Smooth muscle cell (in vitro differentiated cells): ENCODE results near the gene MCM3. TPM values are rescaled to one million over a fixed set of nuclear protein-coding genes. Genes with fewer than 3 reads are reported as not detected.

Experiments
- DNase-seq: peaks from one replicate; lab custom pipeline; 2025; ENCODE audit not compliant: unreplicated experiment; lab: John Stamatoyannopoulos, UW
- H2AFZ ChIP-seq: fragments of 200-600 bp; sonication (generic); 2 replicates; pipeline ENCODE4 v1.6.0; 2016; ENCODE audit warnings: antibody characterized with exemption, low read depth, mild to moderate bottlenecking
- H3F3A ChIP-seq: fragments of 200-600 bp; sonication (generic); 2 replicates; pipeline ENCODE4 v1.6.0; 2017; ENCODE audit warnings: antibody characterized with exemption, low read depth
- H3K27ac ChIP-seq: fragments of 200-600 bp; sonication (generic); 2 replicates; pipeline ENCODE4 v1.5.1; 2016; ENCODE audit warnings: low read depth, mild to moderate bottlenecking
- H3K27me3 ChIP-seq: fragments of 200-600 bp; sonication (generic); 2 replicates; pipeline ENCODE4 v1.6.1; 2016; ENCODE audit warnings: low read depth, mild to moderate bottlenecking
- H3K36me3 ChIP-seq: fragments of 200-600 bp; sonication (generic); 2 replicates; pipeline ENCODE4 v1.5.1; 2016; ENCODE audit warnings: low read depth
- H3K4me1 ChIP-seq: fragments of 200-600 bp; sonication (generic); 2 replicates; pipeline ENCODE4 v1.5.1; 2016; ENCODE audit warnings: low read depth
- H3K4me2 ChIP-seq: fragments of 200-600 bp; sonication (generic); 2 replicates; pipeline ENCODE4 v1.6.0; 2016; ENCODE audit warnings: mild to moderate bottlenecking
- H3K4me3 ChIP-seq: fragments of 200-600 bp; sonication (generic); 2 replicates; pipeline ENCODE4 v1.5.1; 2016; ENCODE audit warnings: mild to moderate bottlenecking
- H3K79me2 ChIP-seq: fragments of 200-600 bp; sonication (generic); 2 replicates; pipeline ENCODE4 v1.6.0; 2016; ENCODE audit warnings: low read depth, mild to moderate bottlenecking
- H3K9ac ChIP-seq: fragments of 200-600 bp; sonication (generic); 2 replicates; pipeline ENCODE4 v1.6.0; 2016; ENCODE audit warnings: low read depth
- H3K9me3 ChIP-seq: fragments of 200-600 bp; sonication (generic); replicated peaks from 2 replicates; pipeline ENCODE4 v1.5.1; 2016; ENCODE audit warnings: low read depth
- H4K20me1 ChIP-seq: fragments of 200-600 bp; sonication (generic); 2 replicates; pipeline ENCODE4 v1.6.0; 2016; ENCODE audit warnings: low read depth
- WGBS: methylation state at CpG from one replicate; pipeline ENCODE4 v1.1.7; 2016; ENCODE audit warnings: low lambda C conversion rate; 5-methylcytosine and 5-hydroxymethylcytosine counted together
- polyA plus RNA-seq: library from polyadenylated mRNA; unstranded; fragments of >200 nt; fragmentation: Nextera tagmentation; extraction: Ambion mirVana; gene quantifications from 2 replicates; pipeline ENCODE4 v1.2.1, GENCODE V29; 2016
- total RNA-seq: library from RNA; depleted of rRNA; stranded (reverse); fragments of >200 nt; gene quantifications from 2 replicates; pipeline ENCODE4 v1.2.3, GENCODE V29; 2014
- TF ChIP-seq, protein P1 (sequence below): fragments of 200-600 bp; sonication (generic); IDR thresholded peaks from 2 replicates; pipeline ENCODE4 v1.5.1; 2017; ENCODE audit warnings: borderline replicate concordance, mild to moderate bottlenecking, antibody characterized with exemption; ENCODE audit not compliant: insufficient read depth, poor library complexity, severe bottlenecking

MCM3 gene
- total and polyA plus RNA-seq, 2 experiments from 2014 or later: 32.2 to 33.9 TPM

DNA sequence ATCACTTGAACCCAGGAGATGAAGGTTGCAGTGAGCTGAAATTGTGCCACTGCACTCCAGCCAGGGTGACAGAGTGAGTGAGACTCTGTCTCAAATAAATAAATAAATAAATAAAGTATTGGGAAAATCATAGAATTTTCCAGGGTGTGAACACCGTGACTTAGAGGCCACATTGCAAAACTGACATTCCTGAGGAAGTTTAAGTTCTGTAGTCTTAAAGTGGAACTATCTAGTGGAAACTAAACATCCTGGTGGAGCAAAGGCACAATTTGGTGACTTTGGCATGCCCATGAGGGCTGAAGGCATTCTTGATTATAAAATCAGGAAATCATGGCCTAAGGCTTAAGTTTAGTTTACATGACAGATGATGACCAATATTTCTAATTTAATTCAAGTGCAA lies 32.7 kb upstream of the MCM3 start:
- Histone ChIP-seq H3K79me2 (no peaks in the 10 kb centered on the region), H3K4me2 (no peak overlapping the region), H2AFZ (no peak overlapping the region), H3K36me3 (no peaks in the 10 kb centered on the region), H3K4me3 (no peak overlapping the region), H3K9ac (no peak overlapping the region), H3K27ac (no peak overlapping the region), H3K4me1 (peaks cover 4% of the 10 kb centered on the region), H3F3A (peaks cover 8% of the 10 kb centered on the region), H3K27me3 (no peaks in the 10 kb centered on the region), H3K9me3 (no peaks in the 10 kb centered on the region), H4K20me1 (no peaks in the 10 kb centered on the region)
- DNase-seq: no peak
- TF ChIP-seq, protein P1, sequence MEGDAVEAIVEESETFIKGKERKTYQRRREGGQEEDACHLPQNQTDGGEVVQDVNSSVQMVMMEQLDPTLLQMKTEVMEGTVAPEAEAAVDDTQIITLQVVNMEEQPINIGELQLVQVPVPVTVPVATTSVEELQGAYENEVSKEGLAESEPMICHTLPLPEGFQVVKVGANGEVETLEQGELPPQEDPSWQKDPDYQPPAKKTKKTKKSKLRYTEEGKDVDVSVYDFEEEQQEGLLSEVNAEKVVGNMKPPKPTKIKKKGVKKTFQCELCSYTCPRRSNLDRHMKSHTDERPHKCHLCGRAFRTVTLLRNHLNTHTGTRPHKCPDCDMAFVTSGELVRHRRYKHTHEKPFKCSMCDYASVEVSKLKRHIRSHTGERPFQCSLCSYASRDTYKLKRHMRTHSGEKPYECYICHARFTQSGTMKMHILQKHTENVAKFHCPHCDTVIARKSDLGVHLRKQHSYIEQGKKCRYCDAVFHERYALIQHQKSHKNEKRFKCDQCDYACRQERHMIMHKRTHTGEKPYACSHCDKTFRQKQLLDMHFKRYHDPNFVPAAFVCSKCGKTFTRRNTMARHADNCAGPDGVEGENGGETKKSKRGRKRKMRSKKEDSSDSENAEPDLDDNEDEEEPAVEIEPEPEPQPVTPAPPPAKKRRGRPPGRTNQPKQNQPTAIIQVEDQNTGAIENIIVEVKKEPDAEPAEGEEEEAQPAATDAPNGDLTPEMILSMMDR: no peak
- 54% methylated on average over 1 of the region's 1 CpG for WGBS

DNA sequence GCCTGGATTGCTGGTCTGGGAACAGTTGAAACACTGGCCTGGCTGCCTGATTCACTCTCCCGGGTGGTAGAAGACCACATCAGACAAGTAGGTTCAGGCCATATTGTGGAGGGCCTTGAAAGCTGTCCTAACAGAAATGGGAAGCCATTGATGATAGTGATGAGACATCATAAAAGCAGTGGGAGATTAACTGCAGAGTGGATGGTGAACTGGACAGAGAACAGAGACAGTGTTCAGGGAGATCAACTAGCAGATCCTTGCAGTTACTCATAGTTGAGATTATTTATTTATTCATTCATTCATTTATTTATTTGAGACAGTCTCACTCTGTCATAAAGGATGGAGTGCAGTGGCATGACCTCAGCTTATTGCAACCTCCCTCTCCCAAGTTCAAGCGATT lies 30.2 kb upstream of the MCM3 start:
- H3K4me2 ChIP-seq: no peak overlapping the region
- H4K20me1 ChIP-seq: no peaks in the 10 kb centered on the region
- H3F3A ChIP-seq: peaks cover 8% of the 10 kb centered on the region
- H3K4me1 ChIP-seq: peaks cover 4% of the 10 kb centered on the region
- no peak overlapping the region for H3K9ac ChIP-seq
- H3K4me3 ChIP-seq: no peak overlapping the region
- no peaks in the 10 kb centered on the region for H3K79me2 ChIP-seq
- peak overlapping the region; percentile 16 for H2AFZ ChIP-seq
- H3K27ac ChIP-seq: no peak overlapping the region
- TF ChIP-seq, protein P1: no peak
- WGBS: 49% methylated on average over 2 of the region's 2 CpGs
- H3K36me3 ChIP-seq: no peaks in the 10 kb centered on the region
- DNase-seq: no peak
- no peaks in the 10 kb centered on the region for H3K27me3 ChIP-seq
- no peaks in the 10 kb centered on the region for H3K9me3 ChIP-seq

DNA sequence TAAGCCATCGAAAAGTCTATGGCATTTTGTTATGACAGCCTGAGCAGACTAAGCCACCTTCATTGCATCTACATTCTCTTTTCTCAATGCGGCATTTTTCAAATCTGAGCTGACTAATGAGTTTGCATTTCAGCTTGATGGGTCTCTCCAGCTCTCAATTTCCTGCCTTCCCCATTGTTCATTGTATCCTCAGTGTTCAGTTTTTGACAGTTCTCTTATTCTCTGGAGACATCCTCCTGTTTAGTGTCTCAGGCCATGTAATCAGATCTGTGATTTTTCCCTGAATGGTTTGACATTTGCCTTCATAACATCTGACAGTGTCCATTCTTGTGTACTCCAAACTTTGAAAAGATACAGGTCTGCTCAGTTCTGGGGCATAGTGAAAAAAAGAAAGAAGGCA lies 27.9 kb upstream of the MCM3 start:
- Histone ChIP-seq H3K9me3 (no peaks in the 10 kb centered on the region), H3K4me1 (no peaks in the 10 kb centered on the region), H3K9ac (no peak overlapping the region), H3K36me3 (no peaks in the 10 kb centered on the region), H3K79me2 (no peaks in the 10 kb centered on the region), H3K4me2 (no peak overlapping the region), H3F3A (peaks cover 2% of the 10 kb centered on the region), H3K27ac (no peak overlapping the region), H3K27me3 (no peaks in the 10 kb centered on the region), H3K4me3 (no peak overlapping the region), H4K20me1 (no peaks in the 10 kb centered on the region), H2AFZ (no peak overlapping the region)
- TF ChIP-seq, protein P1: no peak
- no peak for DNase-seq
- WGBS: 85% methylated on average over 2 of the region's 2 CpGs

DNA sequence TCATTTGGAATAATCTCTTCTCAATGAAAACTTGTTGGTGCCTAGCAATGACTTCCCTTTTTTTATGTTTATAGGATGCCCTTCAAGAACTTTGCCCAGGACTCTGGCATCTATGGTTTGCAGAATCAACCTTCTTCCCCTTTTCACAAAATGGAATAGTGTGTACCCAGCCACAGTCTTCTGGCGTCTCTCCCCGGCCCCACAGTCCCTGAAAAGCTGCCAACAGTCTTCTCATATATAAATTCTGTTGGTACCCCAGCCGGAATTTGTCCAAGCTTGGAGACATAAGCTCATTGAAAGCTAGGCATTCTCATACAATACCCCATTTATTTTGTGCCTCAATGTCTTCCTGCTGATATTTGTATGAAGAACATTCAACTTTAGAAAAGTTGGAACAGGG lies 26.4 kb upstream of the MCM3 start:
- H3K79me2 ChIP-seq: no peaks in the 10 kb centered on the region
- no peak overlapping the region for H3K9ac ChIP-seq
- H3K9me3 ChIP-seq: no peaks in the 10 kb centered on the region
- no peaks in the 10 kb centered on the region for H4K20me1 ChIP-seq
- H3K4me1 ChIP-seq: no peaks in the 10 kb centered on the region
- no peak overlapping the region for H3K4me3 ChIP-seq
- H3K4me2 ChIP-seq: no peak overlapping the region
- H3K27me3 ChIP-seq: no peaks in the 10 kb centered on the region
- no peaks in the 10 kb centered on the region for H3F3A ChIP-seq
- no peak overlapping the region for H3K27ac ChIP-seq
- TF ChIP-seq, protein P1: no peak
- 89% methylated on average over 3 of the region's 3 CpGs for WGBS
- H3K36me3 ChIP-seq: no peaks in the 10 kb centered on the region
- H2AFZ ChIP-seq: no peak overlapping the region
- no peak for DNase-seq
